Cardiac fibroblast (primary cell): ENCODE results near the gene FES.
"Not testable (repeated sequence)": the region's sequence is repeated elsewhere in the genome, so short reads cannot be mapped to it uniquely, and the experiment has no call there.

Source experiments
- DNase-seq, 2 donors: peaks; one replicate each; pipeline versions ENCODE4 v3.0.0 to v3.0.0-alpha.2; 2010; ENCODE audit warnings: low read depth in 2 of 2
- H3K4me3 ChIP-seq, 2 donors: replicated peaks in 1 of 2; 1 replicate in 1 of 2; 2 replicates in 1 of 2; pipeline ENCODE4 v1.5.1; 2011; ENCODE audit warnings: low read depth in 2 of 2, low read length in 2 of 2, mild to moderate bottlenecking in 2 of 2, moderate library complexity in 1 of 2
- TF ChIP-seq, protein P1 (sequence below): IDR thresholded peaks from one replicate; pipeline ENCODE4 v1.5.1; 2011; ENCODE audit warnings: low read depth, mild to moderate bottlenecking, low read length, inconsistent platforms

Gene FES

GRCh38 chr15:90905306-90906180, 21.2 kb downstream of the FES start:
- no peak for DNase-seq
- H3K4me3 ChIP-seq: no peak overlapping the region
- TF ChIP-seq, protein P1, sequence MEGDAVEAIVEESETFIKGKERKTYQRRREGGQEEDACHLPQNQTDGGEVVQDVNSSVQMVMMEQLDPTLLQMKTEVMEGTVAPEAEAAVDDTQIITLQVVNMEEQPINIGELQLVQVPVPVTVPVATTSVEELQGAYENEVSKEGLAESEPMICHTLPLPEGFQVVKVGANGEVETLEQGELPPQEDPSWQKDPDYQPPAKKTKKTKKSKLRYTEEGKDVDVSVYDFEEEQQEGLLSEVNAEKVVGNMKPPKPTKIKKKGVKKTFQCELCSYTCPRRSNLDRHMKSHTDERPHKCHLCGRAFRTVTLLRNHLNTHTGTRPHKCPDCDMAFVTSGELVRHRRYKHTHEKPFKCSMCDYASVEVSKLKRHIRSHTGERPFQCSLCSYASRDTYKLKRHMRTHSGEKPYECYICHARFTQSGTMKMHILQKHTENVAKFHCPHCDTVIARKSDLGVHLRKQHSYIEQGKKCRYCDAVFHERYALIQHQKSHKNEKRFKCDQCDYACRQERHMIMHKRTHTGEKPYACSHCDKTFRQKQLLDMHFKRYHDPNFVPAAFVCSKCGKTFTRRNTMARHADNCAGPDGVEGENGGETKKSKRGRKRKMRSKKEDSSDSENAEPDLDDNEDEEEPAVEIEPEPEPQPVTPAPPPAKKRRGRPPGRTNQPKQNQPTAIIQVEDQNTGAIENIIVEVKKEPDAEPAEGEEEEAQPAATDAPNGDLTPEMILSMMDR: no peak

DNA sequence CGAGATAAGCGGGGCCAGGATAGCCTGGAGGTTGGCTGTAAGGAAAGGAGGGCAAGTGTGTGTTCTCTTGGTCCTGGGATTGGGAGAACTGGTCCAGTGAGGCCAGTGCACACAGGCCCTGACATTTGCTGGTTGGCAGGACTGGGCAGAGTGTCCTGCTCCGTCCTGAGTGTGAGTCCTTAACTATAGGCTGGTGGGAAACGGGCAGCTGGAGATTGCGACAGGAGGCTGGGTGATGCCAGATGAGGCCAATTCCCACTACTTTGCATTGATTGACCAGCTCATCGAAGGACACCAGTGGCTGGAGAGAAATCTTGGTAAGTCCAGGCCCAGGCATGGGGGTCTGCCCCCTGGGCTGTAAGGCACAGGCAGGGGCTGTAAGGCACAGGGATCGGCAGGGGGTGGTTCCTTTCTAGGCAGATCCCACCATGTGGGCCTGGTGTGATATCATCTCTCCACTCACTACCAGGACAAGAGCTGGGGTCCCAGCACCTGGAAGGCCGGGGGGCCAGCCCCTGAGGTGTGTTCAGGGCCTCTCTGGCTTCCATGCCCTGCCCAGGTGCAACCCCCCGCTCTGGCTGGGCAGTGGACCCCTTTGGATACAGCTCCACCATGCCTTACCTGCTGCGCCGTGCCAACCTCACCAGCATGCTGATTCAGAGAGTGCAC, 22.0 kb downstream of the FES start:
- DNase-seq: no peak
- H3K4me3 ChIP-seq: no peak overlapping the region
- TF ChIP-seq, protein P1: no peak

DNA sequence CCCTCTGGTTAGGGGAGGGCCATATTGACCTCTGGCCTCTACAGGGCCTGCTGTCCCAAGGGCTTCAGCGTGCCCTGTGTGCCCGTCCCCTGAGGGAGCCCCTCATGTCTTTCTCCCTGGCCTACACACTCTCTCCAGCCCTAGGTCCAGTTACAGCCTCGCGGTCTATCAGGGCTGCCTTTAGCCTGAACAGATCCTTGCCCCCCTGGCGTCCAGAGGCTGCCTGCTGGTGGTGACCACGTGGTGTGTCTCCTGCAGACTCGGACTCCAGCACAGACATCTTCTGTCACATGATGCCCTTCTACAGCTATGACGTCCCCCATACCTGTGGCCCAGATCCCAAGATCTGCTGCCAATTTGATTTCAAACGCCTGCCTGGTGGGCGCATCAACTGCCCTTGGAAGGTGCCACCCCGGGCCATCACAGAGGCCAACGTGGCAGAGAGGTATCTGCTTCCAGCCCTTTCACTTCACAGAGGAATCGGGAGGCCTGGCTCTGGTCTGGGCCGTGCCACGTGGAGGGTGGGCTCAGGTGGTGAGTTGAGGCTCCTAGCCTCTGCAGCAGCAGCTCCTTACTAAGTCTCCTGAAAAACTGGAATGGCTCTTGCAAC, 22.9 kb downstream of the FES start:
- no peak overlapping the region for H3K4me3 ChIP-seq
- no peak for DNase-seq
- TF ChIP-seq, protein P1: no peak

DNA sequence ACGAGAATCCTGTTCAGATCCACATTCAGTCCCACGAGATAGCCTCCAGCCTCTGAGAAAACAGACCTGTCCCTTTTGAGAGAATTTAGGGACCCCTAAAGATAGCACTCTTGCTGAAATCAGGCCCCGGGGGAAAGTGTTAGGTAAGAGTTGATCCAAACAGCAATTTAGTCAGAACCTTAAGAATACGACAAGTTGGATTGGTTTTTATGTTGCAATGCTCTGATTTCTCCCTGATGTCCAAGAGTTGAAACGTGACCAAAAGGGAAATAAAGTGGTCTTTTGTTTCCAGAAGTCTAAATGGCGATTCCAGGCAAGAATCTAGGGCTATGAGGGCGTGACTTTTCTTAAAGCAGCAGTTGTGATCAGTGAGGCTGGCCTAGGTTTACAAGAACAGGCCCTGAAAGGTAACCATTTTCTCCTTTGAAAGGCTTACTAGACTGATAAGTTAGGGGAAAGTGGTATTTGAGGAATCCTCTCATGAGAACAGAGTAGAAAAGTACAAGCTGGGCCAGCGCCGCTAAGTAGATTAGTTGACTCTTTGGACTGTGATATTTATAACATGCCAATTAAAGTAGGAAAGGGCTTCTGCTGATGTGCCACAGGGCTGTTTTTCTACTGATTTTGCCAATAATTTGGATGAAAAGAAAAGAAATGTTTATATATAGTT, 23.7 kb downstream of the FES start:
- no peak overlapping the region for H3K4me3 ChIP-seq
- TF ChIP-seq, protein P1: no peak

GRCh38 chr15:90909449-90909848, 25.1 kb downstream of the FES start:
- not testable (repeated sequence) for DNase-seq, H3K4me3 ChIP-seq

More for the DNA sequence above, 23.7 kb downstream of the FES start:
- peak in 1 of 2 donors; percentile 35 for DNase-seq

DNA sequence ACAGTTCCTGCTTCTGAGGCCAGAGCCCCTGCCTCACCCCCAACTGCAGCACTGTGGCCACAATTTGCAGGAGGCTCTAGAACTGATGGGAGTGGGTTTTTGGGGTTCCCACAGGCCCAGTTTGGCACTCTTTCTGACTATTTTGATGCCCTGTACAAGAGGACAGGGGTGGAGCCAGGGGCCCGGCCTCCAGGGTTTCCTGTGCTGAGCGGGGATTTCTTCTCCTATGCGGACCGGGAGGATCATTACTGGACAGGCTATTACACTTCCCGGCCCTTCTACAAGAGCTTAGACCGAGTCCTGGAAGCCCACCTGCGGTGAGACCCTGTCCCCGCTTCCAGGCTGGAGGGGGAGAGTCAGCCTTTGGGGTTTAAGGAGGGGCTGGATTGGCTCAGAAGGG, 25.7 kb downstream of the FES start:
- no peak for DNase-seq
- TF ChIP-seq, protein P1: no peak
- H3K4me3 ChIP-seq: no peak overlapping the region
